Skin epidermis (tissue), 12 donors: Measurements from ENCODE around the gene ZNF407.

ENCODE experiments used
- H3K27ac ChIP-seq, 21 experiments: fragments of 200-600 bp; sonication (generic) in 11 of 21; one replicate each; pipeline ENCODE4 v1.5.0; 2020; ENCODE audit warnings: mild to moderate bottlenecking in 3 of 21, inconsistent platforms in 2 of 21, moderate library complexity in 2 of 21
- H3K4me3 ChIP-seq, 7 experiments: fragments of 200-600 bp; sonication (generic) in 2 of 7; one replicate each; pipeline ENCODE4 v1.5.0; 2020; ENCODE audit warnings: inconsistent platforms in 2 of 7, mild to moderate bottlenecking in 2 of 7, moderate library complexity in 1 of 7

ZNF407 gene

GRCh38 chr18:74661008-74661407, 63.3 kb downstream of the ZNF407 start:
- Histone ChIP-seq H3K27ac (no peak overlapping the region), H3K4me3 (no peak overlapping the region)

DNA sequence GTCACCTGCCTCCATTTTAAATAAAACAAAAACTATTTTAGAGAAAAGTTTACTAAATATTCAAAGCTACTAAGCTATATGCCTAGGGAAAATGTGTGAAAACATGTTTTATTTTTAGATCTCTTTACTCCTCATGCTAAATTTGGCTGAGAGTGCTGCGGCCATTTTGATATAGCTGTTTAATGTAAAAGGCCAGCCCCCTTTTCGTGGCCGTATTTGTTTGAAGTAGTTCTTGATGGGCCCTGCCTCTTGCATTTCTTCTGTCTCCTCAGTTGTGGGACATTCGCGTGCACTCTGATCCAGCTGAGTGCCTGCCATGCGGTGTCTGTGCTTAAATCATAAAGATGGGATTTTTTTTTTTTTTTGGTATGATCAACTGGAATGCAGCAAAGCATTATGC, 64.0 kb downstream of the ZNF407 start:
- Histone ChIP-seq H3K27ac (no peak overlapping the region), H3K4me3 (no peak overlapping the region)

DNA sequence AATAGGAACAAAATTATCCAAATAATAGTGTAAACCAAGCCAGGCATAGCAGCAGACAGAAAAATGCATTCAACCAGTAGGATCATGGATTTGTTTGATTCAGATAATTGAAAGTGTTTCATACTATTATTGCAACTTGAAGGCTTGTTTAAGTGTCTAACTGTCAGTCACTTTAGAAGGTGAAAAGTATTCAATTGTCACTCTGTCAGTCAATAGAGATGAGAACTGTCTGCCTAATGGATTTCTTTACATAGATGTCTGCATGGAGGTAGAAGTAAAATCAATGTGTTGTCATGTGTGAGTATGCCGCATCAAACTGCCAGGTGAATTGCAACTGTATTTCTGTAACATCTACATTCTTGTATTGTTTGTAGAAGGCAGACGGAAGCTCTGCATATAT, 65.0 kb downstream of the ZNF407 start:
- Histone ChIP-seq H3K4me3 (no peak overlapping the region), H3K27ac (no peak overlapping the region)

DNA sequence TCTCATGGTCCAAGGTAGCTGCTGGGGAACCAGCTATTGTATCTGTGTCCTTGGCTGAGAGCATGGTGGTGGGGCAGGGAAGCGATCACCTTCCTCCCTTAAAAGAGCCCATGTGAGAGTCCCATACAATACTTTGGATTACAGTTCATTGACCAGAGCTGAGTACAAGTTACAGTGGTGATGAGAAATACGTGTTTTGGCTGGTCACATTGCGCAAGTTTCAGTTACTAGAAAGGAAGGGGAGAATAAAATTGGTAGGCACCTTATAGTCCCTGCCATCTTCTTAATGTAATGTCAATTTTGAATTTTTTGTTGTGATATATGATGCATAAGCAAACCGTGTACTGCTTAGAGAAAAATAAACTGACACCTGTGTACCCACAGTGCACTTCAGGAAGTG, 67.7 kb downstream of the ZNF407 start:
- H3K27ac ChIP-seq = no peak overlapping the region
- no peak overlapping the region for H3K4me3 ChIP-seq

DNA sequence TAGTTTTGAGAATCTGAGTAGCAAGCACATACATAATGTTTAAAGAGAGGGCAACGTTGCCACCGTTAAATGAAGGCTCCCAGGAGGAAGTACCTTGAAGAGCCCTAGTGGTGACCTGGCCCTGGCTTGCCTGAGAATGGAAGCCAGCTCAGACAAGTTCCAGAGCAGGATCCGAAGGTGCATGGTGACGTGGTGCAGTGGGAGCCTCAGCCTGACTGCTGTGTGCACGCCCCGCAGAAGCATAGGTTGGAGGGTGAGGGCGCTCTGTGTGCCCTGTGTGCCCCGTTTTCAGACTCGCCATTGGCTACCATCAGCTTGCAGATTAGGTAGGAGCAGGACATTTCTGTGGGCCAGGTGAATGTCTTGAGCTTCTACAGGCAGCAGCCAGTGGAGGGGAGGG, 68.2 kb downstream of the ZNF407 start:
- Histone ChIP-seq H3K27ac (no peak overlapping the region), H3K4me3 (no peak overlapping the region)

GRCh38 chr18:74669136-74669798, 71.6 kb downstream of the ZNF407 start:
- H3K27ac ChIP-seq = no peak overlapping the region
- H3K4me3 ChIP-seq = no peak overlapping the region

DNA sequence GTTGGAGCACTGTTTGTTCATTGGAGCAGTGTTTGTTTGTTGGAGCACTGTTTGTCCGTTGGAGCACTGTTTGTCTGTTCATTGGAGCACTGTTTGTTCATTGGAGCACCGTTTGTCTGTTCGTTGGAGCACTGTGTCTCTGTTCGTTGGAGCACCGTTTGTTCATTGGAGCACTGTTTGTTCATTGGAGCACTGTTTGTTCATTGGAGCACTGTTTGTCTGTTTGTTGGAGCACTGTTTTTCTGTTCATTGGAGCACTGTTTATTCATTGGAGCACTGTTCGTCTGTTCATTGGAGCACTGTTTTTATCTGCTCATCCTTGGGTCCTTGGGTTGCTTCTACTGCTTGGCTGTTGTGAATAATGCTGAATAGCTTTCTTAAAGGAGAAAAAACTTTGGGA, 74.7 kb downstream of the ZNF407 start:
- Histone ChIP-seq H3K27ac (no peak overlapping the region), H3K4me3 (no peak overlapping the region)

GRCh38 chr18:74674487-74674886, 76.8 kb downstream of the ZNF407 start:
- Histone ChIP-seq H3K27ac (no peak overlapping the region), H3K4me3 (no peak overlapping the region)

DNA sequence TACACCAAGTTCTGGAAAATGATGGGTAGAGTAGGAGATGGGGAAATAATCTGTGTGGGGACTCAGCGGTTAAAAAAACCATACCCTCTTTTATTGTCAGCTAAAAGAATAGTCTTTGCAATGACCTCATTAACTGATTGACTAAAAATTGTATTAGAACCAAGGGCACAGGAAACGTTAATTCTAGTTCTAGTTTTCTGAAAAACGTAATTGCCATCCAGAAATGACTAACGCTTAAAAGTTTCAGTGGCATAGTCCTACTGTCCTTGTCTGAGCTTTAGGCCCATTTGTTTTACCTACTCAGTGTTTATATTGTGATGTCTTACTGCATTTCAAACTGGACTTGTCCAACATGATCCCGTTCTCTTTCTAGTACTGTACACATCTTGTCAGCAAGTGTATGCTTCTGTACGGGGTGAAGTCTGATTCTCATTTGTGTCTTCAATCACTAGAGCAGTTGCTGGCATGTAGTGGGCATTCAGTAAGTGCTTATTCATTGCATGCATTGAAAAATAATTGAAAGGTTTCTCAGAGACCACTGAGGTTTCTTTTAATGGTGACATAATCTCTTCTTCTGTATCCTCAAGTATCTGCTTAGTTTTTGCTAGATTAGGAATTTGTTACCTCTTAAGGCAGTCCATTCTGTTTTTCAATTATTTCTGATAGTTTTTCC, 81.5 kb downstream of the ZNF407 start:
- Histone ChIP-seq H3K27ac (no peak overlapping the region), H3K4me3 (no peak overlapping the region)

DNA sequence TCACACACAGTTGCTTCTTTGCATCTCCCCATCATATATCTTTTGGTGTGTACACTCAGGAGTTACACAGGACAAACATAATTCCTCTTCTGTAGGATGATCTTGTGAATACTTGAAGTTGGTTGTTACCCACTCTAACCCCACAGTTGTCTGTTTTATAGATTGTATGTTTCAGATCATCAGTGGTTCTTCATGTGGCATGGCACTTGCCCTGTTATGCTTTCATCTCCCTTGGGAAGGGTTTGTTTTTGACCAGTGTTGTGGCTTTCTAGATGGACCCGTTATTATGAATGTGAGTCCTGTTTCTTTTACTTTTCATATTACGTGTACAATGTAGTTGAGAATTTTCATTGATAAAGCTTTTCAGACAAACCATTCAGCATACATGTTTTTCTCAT, 82.0 kb downstream of the ZNF407 start:
- Histone ChIP-seq H3K27ac (no peak overlapping the region), H3K4me3 (no peak overlapping the region)

DNA sequence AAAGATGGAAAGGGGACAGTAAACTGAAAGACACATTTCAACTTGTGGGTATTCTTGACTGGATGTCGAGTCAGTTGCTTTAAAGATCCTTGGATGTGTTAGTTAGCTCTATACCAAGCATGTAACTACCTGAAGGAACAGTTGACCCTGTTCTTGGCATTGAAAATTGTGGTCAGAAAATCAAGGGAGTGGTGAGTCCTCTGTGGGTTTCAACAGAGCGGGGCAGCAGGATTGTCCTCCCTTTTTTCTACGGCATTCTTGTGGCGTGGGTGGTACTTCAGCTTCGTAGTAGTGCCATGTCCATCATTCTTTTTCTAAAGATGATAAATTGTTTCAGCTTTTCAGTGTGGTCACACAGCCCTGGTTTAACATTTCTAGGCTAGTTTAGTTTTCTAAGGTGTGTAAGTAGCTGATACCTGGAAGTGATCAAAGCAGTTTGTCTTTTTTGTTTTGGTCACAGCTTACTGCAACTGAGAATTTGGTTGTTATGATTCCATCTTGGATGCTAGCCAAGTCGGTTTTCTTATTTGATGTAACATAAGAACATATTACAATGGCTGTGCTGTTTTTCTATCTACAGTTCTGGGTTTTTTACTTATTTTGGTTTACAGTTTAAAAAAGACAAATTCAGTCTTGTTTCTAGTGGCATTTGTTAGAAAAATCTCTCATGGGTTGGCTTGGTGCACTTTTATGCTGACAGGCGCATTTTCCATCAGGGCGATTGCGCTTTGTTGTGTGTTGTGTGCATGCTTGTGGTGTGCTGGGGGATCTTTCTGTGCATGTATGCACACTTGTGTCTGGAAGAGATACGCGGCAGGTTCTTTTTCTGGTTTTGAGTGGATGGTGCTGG, 84.7 kb downstream of the ZNF407 start:
- Histone ChIP-seq H3K4me3 (no peak overlapping the region), H3K27ac (no peak overlapping the region)

DNA sequence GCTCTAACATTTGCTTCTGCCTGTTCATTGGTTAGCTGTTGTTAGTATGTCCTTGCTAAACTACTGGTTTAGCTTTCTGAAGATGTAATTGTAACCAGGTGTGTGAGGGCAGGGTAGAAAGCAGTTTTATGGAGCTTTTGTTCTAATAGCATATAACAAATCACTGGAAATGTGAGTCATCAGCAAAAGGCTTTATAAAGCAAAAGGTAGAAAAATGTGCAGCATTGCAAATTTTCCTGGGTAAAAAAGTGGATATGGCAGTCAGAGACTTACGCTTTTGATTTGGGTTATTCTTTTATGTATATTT, 85.3 kb downstream of the ZNF407 start:
- no peak overlapping the region for H3K4me3 ChIP-seq
- H3K27ac ChIP-seq = no peak overlapping the region

- H3K4me3 ChIP-seq = no peak overlapping the region
These were observed 85.9 kb downstream of the ZNF407 start for GRCh38 chr18:74683573-74683972.

GRCh38 chr18:74689251-74689650, 91.6 kb downstream of the ZNF407 start:
- Histone ChIP-seq H3K27ac (no peak overlapping the region), H3K4me3 (no peak overlapping the region)

More at GRCh38 chr18:74683573-74683972, 85.9 kb downstream of the ZNF407 start:
- no peak overlapping the region for H3K27ac ChIP-seq

GRCh38 chr18:74692367-74693013, 94.8 kb downstream of the ZNF407 start:
- Histone ChIP-seq H3K27ac (no peak overlapping the region), H3K4me3 (no peak overlapping the region)

- H3K27ac ChIP-seq = no peak overlapping the region
- no peak overlapping the region for H3K4me3 ChIP-seq
These were observed 96.8 kb downstream of the ZNF407 start for GRCh38 chr18:74694436-74694835.

DNA sequence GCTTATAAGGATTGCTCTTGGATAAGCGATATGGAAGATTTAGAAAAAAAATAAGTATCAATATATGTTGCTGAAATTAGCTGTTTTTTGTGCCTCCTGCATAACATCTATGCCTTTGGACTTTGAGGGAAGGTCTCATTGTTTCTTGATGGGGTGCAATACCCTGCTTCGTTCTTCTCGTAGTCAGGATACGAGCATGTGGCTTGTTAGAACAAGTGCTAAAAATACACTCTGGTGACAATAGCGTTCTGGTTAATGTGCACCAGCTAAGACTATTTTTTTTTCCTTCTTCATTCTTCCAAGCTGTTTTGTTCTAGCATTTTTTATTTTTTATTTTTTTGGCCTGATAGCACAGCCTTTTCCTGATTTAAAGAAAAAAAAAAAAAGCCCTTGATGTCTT, 97.5 kb downstream of the ZNF407 start:
- Histone ChIP-seq H3K27ac (no peak overlapping the region), H3K4me3 (no peak overlapping the region)

DNA sequence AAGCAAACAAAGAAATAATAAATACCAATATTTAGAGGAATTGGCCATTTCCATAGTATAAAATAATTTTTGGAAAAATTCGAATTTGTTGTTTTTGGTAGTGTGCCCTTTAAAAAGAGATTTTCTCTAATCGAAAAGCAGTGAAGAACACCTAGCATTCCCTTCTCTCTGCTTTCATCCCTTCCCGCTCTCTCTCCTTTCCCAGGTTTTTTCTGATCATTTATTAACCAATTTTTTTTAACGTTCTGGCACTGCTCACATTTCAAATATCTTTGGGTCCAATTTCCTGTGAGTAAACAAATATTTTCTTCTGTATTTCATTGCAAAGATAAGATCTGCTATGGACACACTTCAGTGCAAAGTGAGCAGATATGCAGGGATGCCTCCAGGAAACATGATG, 101.2 kb downstream of the ZNF407 start:
- Histone ChIP-seq H3K27ac (no peak overlapping the region), H3K4me3 (no peak overlapping the region)

- no peak overlapping the region for H3K4me3 ChIP-seq
- H3K27ac ChIP-seq = no peak overlapping the region
These were observed 101.8 kb downstream of the ZNF407 start for GRCh38 chr18:74699455-74699854.

DNA sequence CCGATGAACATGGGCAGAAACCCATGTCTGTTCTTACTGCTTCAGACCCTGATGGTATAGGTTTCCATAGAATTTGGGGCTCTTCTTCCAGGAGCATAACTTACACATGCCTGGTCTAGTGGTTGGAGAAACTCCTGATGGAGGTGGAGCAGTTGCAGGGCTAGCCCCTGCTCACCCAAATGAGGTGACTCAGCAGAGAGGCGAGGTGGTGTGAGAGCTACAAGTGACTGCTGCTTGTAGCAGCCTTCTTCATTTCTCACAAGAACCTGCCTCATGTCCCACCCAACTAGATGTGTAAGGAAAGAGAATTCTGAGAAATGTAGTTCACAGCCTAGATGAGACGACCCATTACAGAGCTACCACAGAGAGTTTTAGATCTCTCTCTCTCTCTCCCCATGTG, 105.3 kb downstream of the ZNF407 start:
- H3K4me3 ChIP-seq = no peak overlapping the region
- H3K27ac ChIP-seq = no peak overlapping the region

DNA sequence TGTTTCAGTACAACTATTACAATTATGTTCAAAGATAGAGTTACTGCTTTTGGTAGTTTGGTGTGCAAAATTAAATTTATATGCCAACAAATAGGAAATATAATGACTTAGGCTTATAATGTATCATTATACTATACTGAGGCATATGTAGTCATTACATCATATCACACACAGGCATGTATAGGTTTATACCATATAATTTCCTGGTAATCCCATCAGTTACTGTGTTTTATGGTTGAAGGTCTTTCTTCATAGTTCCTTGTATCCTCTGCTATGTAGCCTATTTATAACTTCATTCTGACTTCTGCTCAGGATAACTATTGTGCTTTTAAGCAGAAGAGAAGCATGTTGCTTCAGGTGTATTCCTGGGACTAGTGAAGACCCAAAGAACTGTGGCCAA, 110.5 kb downstream of the ZNF407 start:
- H3K27ac ChIP-seq = no peak overlapping the region
- no peak overlapping the region for H3K4me3 ChIP-seq
